Liver (tissue), 9 donors: ENCODE data around the gene POU2F3. TPM values are rescaled to one million over a fixed set of nuclear protein-coding genes. Genes with fewer than 3 reads are reported as not detected.

Experiments used
- DNase-seq: peaks from one replicate; pipeline ENCODE4 v3.0.0-alpha.2; 2017; ENCODE audit warnings: low spot score
- H3K27ac ChIP-seq, 2 donors: one replicate each; pipeline ENCODE4 v1.7.0; 2013; ENCODE audit warnings: inconsistent platforms in 2 of 2, low read length in 2 of 2, control low read depth in 1 of 2, low read depth in 1 of 2, mild to moderate bottlenecking in 1 of 2
- H3K27me3 ChIP-seq, 4 donors: one replicate each; pipeline versions ENCODE4 v1.6.1 to v1.7.0; 2013; ENCODE audit warnings: low read length in 3 of 4, inconsistent platforms in 1 of 4, mild to moderate bottlenecking in 1 of 4, moderate library complexity in 1 of 4; ENCODE audit not compliant: control insufficient read depth in 4 of 4, insufficient read depth in 4 of 4
- H3K36me3 ChIP-seq, 4 donors: one replicate each; pipeline versions ENCODE4 v1.6.1 to v1.7.0; 2013; ENCODE audit warnings: low read length in 3 of 4, mild to moderate bottlenecking in 3 of 4, low read depth in 1 of 4, moderate library complexity in 1 of 4; ENCODE audit not compliant: control insufficient read depth in 4 of 4, insufficient read depth in 3 of 4
- H3K4me1 ChIP-seq, 4 donors: one replicate each; pipeline versions ENCODE4 v1.6.1 to v1.7.0; 2013; ENCODE audit warnings: low read length in 3 of 4, mild to moderate bottlenecking in 3 of 4, moderate library complexity in 1 of 4; ENCODE audit not compliant: control insufficient read depth in 4 of 4, insufficient read depth in 4 of 4
- H3K4me3 ChIP-seq, 3 donors: one replicate each; pipeline versions ENCODE4 v1.6.1 to v1.7.0; 2013; ENCODE audit warnings: low read length in 3 of 3, control low read depth in 1 of 3, low read depth in 1 of 3, mild to moderate bottlenecking in 1 of 3
- H3K9ac ChIP-seq, 2 donors: one replicate each; pipeline ENCODE4 v1.7.0; 2013; ENCODE audit warnings: low read length in 2 of 2, mild to moderate bottlenecking in 2 of 2, moderate library complexity in 2 of 2, control low read depth in 1 of 2, low read depth in 1 of 2
- H3K9me3 ChIP-seq, 4 donors: one replicate each; pipeline versions ENCODE4 v1.6.1 to v1.7.0; 2013; ENCODE audit warnings: low read length in 3 of 4; ENCODE audit not compliant: control insufficient read depth in 4 of 4
- EGR1 ChIP-seq, 2 donors: IDR thresholded peaks; 2 replicates each; pipeline ENCODE4 v1.6.1; 2016 to 2018; ENCODE audit warnings: antibody characterized with exemption in 2 of 2, low read depth in 2 of 2
- FOXA1 ChIP-seq: IDR thresholded peaks from 2 replicates; pipeline ENCODE4 v1.6.1; 2016; ENCODE audit warnings: antibody characterized with exemption
- FOXA2 ChIP-seq: IDR thresholded peaks from 2 replicates; pipeline ENCODE4 v1.6.1; 2016; ENCODE audit warnings: antibody characterized with exemption
- GABPA ChIP-seq, 2 donors: IDR thresholded peaks in 1 of 2; conservative IDR thresholded peaks in 1 of 2; 2 replicates each; pipeline ENCODE4 v1.6.1; 2016; ENCODE audit warnings: antibody characterized with exemption in 2 of 2, mild to moderate bottlenecking in 1 of 2, moderate library complexity in 1 of 2
- HNF4A ChIP-seq, 2 donors: conservative IDR thresholded peaks; 2 replicates each; pipeline ENCODE4 v1.6.1; 2016; ENCODE audit warnings: antibody characterized with exemption in 2 of 2, mild to moderate bottlenecking in 2 of 2
- HNF4G ChIP-seq: IDR thresholded peaks from 2 replicates; pipeline ENCODE4 v1.6.1; 2016; ENCODE audit warnings: antibody characterized with exemption
- JUND ChIP-seq, 2 donors: IDR thresholded peaks; 2 replicates each; pipeline ENCODE4 v1.6.1; 2016; ENCODE audit warnings: antibody characterized with exemption in 2 of 2
- NR2F2 ChIP-seq: IDR thresholded peaks from 2 replicates; pipeline ENCODE4 v1.6.1; 2016; ENCODE audit warnings: antibody characterized with exemption
- RAD21 ChIP-seq, 2 donors: IDR thresholded peaks; 2 replicates each; pipeline ENCODE4 v1.6.1; 2016; ENCODE audit warnings: antibody characterized with exemption in 2 of 2, mild to moderate bottlenecking in 2 of 2
- RXRA ChIP-seq, 2 donors: IDR thresholded peaks; 2 replicates each; pipeline ENCODE4 v1.6.1; 2017 to 2018; ENCODE audit warnings: antibody characterized with exemption in 2 of 2, mild to moderate bottlenecking in 1 of 2
- SP1 ChIP-seq: IDR thresholded peaks from 2 replicates; pipeline ENCODE4 v1.6.1; 2018; ENCODE audit warnings: antibody characterized with exemption, mild to moderate bottlenecking
- TAF1 ChIP-seq: conservative IDR thresholded peaks from 2 replicates; pipeline ENCODE4 v1.6.1; 2016; ENCODE audit warnings: antibody characterized with exemption, mild to moderate bottlenecking
- YY1 ChIP-seq: IDR thresholded peaks from 2 replicates; pipeline ENCODE4 v1.6.1; 2016; ENCODE audit warnings: antibody characterized with exemption, mild to moderate bottlenecking
- WGBS: extraction: QIAGEN DNeasy Blood & Tissue Kit; methylation state at CpG from one replicate; pipeline ENCODE4 v1.1.7; 2013; 5-methylcytosine and 5-hydroxymethylcytosine counted together
- polyA plus RNA-seq, 2 donors: library from polyadenylated mRNA; stranded (reverse) in 1 of 2; unstranded in 1 of 2; fragments of 200-250 nt in 1 of 2; fragments of >200 nt in 1 of 2; fragmentation: Nextera tagmentation in 1 of 2; extraction: Ambion mirVana in 1 of 2; gene quantifications; one replicate each; pipeline versions ENCODE4 v1.2.1 to v1.2.3, GENCODE V29; 2013 to 2015
- total RNA-seq, 2 donors: library from RNA; depleted of rRNA; stranded (reverse); fragments of >200 nt; gene quantifications; one replicate each; pipeline ENCODE4 v1.2.3, GENCODE V29; 2014
- TF ChIP-seq, protein P1 (sequence below): fragments of 150-350 bp; IDR thresholded peaks from 2 replicates; pipeline ENCODE4 v1.5.1; 2017; ENCODE audit warnings: improper control_type of control experiment, low read depth, low read length; ENCODE audit not compliant: missing input control
- TF ChIP-seq, protein P2 (sequence below): IDR thresholded peaks from 2 replicates; pipeline ENCODE4 v1.6.1; 2016; ENCODE audit warnings: antibody characterized with exemption
- TF ChIP-seq, protein P3 (sequence below): IDR thresholded peaks from 2 replicates; pipeline ENCODE4 v1.6.1; 2016; ENCODE audit warnings: antibody characterized with exemption
- TF ChIP-seq, protein P4 (sequence below): IDR thresholded peaks from 2 replicates; pipeline ENCODE4 v1.6.1; 2016; ENCODE audit warnings: antibody characterized with exemption
- TF ChIP-seq, protein P5 (sequence below): IDR thresholded peaks from 2 replicates; pipeline ENCODE4 v1.6.1; 2016; ENCODE audit warnings: antibody characterized with exemption, mild to moderate bottlenecking
- donor health status: healthy.
- donor health status: healthy.
- donor health status: healthy.
- donor health status: healthy.
- donor health status: healthy.

Gene POU2F3
- total and polyA plus RNA-seq, 4 donors: not detected

DNA sequence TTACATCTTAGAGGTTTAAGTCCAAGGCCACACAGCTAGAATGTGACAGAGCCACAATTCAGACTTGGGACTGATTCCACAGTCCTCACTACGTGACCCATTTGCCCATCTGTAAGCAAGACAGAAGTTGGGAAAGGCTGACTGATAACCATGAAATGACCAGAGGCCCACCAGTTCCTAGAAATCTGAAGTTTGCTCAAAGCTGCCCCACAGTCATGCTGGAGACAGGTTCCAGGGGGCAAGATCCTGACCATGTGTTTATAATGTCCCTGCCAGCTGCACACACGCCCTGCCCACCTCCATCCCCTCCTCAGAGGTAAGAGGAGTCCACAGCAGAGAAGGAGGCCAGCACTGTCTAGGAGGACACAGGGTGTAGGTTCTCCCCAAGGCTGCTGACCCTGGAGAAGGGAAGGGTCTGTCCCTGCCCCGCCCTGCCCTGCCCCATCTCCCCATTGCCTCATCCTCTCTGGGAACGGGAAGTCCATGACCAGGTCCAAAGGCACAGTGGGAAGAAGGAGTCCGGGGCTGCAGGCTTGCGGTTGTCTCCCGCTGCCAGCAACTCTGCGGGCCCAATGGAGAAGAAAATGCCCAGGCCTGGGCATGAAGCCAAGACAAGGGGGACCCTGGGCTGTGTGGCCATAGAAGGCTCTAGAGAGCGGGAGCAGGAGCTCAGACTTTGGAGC lies 41.0 kb upstream of the POU2F3 start:
- peak overlapping the region in 1 of 2 donors; percentile 33 for H3K27ac ChIP-seq
- H3K4me3 ChIP-seq: no peak overlapping the region
- DNase-seq: no peak
- 65% methylated on average over 9 of the region's 9 CpGs for WGBS
- TF ChIP-seq, protein P1, sequence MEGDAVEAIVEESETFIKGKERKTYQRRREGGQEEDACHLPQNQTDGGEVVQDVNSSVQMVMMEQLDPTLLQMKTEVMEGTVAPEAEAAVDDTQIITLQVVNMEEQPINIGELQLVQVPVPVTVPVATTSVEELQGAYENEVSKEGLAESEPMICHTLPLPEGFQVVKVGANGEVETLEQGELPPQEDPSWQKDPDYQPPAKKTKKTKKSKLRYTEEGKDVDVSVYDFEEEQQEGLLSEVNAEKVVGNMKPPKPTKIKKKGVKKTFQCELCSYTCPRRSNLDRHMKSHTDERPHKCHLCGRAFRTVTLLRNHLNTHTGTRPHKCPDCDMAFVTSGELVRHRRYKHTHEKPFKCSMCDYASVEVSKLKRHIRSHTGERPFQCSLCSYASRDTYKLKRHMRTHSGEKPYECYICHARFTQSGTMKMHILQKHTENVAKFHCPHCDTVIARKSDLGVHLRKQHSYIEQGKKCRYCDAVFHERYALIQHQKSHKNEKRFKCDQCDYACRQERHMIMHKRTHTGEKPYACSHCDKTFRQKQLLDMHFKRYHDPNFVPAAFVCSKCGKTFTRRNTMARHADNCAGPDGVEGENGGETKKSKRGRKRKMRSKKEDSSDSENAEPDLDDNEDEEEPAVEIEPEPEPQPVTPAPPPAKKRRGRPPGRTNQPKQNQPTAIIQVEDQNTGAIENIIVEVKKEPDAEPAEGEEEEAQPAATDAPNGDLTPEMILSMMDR: no peak
- no peak for TF ChIP-seq FOXA2
- TF ChIP-seq GABPA (IDR thresholded peaks at IDR 0.05 in 1 of 2, conservative IDR thresholded peaks at IDR 0.05 in 1 of 2): no peak
- no peak for TF ChIP-seq YY1
- no peak for TF ChIP-seq EGR1 (IDR thresholded peaks at IDR 0.05; ENCODE audit: low read depth in 2 of 2)
- no peak for TF ChIP-seq FOXA1
- peak; percentile 33 for TF ChIP-seq HNF4G
- no peak for TF ChIP-seq NR2F2
- TF ChIP-seq RAD21 (IDR thresholded peaks at IDR 0.05): no peak
- TF ChIP-seq TAF1: no peak
- no peak for TF ChIP-seq JUND (IDR thresholded peaks at IDR 0.05)
- TF ChIP-seq, protein P2, sequence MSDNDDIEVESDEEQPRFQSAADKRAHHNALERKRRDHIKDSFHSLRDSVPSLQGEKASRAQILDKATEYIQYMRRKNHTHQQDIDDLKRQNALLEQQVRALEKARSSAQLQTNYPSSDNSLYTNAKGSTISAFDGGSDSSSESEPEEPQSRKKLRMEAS: peak; percentile 35
- TF ChIP-seq, protein P3, sequence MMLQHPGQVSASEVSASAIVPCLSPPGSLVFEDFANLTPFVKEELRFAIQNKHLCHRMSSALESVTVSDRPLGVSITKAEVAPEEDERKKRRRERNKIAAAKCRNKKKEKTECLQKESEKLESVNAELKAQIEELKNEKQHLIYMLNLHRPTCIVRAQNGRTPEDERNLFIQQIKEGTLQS: no peak
- TF ChIP-seq, protein P4, sequence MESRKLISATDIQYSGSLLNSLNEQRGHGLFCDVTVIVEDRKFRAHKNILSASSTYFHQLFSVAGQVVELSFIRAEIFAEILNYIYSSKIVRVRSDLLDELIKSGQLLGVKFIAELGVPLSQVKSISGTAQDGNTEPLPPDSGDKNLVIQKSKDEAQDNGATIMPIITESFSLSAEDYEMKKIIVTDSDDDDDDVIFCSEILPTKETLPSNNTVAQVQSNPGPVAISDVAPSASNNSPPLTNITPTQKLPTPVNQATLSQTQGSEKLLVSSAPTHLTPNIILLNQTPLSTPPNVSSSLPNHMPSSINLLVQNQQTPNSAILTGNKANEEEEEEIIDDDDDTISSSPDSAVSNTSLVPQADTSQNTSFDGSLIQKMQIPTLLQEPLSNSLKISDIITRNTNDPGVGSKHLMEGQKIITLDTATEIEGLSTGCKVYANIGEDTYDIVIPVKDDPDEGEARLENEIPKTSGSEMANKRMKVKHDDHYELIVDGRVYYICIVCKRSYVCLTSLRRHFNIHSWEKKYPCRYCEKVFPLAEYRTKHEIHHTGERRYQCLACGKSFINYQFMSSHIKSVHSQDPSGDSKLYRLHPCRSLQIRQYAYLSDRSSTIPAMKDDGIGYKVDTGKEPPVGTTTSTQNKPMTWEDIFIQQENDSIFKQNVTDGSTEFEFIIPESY: no peak
- TF ChIP-seq, protein P5, sequence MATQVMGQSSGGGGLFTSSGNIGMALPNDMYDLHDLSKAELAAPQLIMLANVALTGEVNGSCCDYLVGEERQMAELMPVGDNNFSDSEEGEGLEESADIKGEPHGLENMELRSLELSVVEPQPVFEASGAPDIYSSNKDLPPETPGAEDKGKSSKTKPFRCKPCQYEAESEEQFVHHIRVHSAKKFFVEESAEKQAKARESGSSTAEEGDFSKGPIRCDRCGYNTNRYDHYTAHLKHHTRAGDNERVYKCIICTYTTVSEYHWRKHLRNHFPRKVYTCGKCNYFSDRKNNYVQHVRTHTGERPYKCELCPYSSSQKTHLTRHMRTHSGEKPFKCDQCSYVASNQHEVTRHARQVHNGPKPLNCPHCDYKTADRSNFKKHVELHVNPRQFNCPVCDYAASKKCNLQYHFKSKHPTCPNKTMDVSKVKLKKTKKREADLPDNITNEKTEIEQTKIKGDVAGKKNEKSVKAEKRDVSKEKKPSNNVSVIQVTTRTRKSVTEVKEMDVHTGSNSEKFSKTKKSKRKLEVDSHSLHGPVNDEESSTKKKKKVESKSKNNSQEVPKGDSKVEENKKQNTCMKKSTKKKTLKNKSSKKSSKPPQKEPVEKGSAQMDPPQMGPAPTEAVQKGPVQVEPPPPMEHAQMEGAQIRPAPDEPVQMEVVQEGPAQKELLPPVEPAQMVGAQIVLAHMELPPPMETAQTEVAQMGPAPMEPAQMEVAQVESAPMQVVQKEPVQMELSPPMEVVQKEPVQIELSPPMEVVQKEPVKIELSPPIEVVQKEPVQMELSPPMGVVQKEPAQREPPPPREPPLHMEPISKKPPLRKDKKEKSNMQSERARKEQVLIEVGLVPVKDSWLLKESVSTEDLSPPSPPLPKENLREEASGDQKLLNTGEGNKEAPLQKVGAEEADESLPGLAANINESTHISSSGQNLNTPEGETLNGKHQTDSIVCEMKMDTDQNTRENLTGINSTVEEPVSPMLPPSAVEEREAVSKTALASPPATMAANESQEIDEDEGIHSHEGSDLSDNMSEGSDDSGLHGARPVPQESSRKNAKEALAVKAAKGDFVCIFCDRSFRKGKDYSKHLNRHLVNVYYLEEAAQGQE: no peak
- TF ChIP-seq SP1: peak; percentile 35
- TF ChIP-seq RXRA (IDR thresholded peaks at IDR 0.05): peak; percentile 43 to 48
- TF ChIP-seq HNF4A (conservative IDR thresholded peaks at IDR 0.05): peak; percentile 69 to 78
- H3K36me3 ChIP-seq: no peaks in the 10 kb centered on the region
- H3K9ac ChIP-seq: no peak overlapping the region
- H3K9me3 ChIP-seq: no peaks in the 10 kb centered on the region
- no peaks in the 10 kb centered on the region for H3K27me3 ChIP-seq
- peaks cover 4 to 39% (median 23%) of the 10 kb centered on the region in 4 donors for H3K4me1 ChIP-seq
